B cell (primary cell): ENCODE results near the gene DIP2B. TPM values are rescaled to one million over a fixed set of nuclear protein-coding genes. Genes with fewer than 3 reads are reported as not detected.

Source experiments
- ATAC-seq: fragments of 200-7000 bp; cut with Tn5 transposase; one replicate; pipeline ENCODE4 v1.10.0; 2021; ENCODE audit warnings: low read depth, mild to moderate bottlenecking, moderate number of reproducible peaks, moderate library complexity
- CTCF ChIA-PET: fragments of 350-600 bp; sonication (Branson Sonifier 250); formaldehyde crosslinking; loops from one replicate; lab custom pipeline; 2021; ENCODE audit warnings: antibody characterized with exemption, inconsistent platforms; lab: Charles Lee
- POLR2A ChIA-PET: fragments of 350-600 bp; sonication (Branson Sonifier 250); formaldehyde crosslinking; loops from one replicate; lab custom pipeline; 2021; ENCODE audit warnings: antibody characterized with exemption; lab: Charles Lee
- DNase-seq: peaks from one replicate; pipeline ENCODE4 v3.0.0; 2013
- H2AFZ ChIP-seq: 2 replicates; pipeline ENCODE4 v1.6.1; 2012; ENCODE audit warnings: mild to moderate bottlenecking, low read depth, low read length; ENCODE audit not compliant: insufficient read depth, poor library complexity, severe bottlenecking
- H3K27ac ChIP-seq, 2 donors: 1 replicate in 1 of 2; 2 replicates in 1 of 2; pipeline ENCODE4 v1.5.1; 2012 to 2013; ENCODE audit warnings: low read length in 2 of 2, mild to moderate bottlenecking in 2 of 2, moderate library complexity in 1 of 2
- H3K27me3 ChIP-seq, 4 experiments: fragments of 200-600 bp in 1 of 4; sonication (generic) in 1 of 4; replicated peaks in 1 of 4; 1 replicate in 2 of 4; 2 replicates in 2 of 4; pipeline versions ENCODE4 v1.6.1 to v1.7.0; 2013 to 2016; ENCODE audit warnings: low read length in 3 of 4, mild to moderate bottlenecking in 2 of 4, mixed read lengths in 1 of 4, moderate library complexity in 1 of 4; ENCODE audit not compliant: insufficient read depth in 4 of 4, control insufficient read depth in 3 of 4; ENCODE audit errors: control extremely low read depth in 1 of 4
- H3K36me3 ChIP-seq, 2 experiments: replicated peaks in 1 of 2; 1 replicate in 1 of 2; 2 replicates in 1 of 2; pipeline versions ENCODE4 v1.6.1 to v1.7.1; 2013; ENCODE audit warnings: low read length in 1 of 2; ENCODE audit not compliant: insufficient read depth in 2 of 2, control insufficient read depth in 1 of 2; ENCODE audit errors: control extremely low read depth in 1 of 2, extremely low read depth in 1 of 2
- H3K4me1 ChIP-seq, 2 donors: fragments of 200-600 bp in 1 of 2; sonication (generic) in 1 of 2; 1 replicate in 1 of 2; 2 replicates in 1 of 2; pipeline versions ENCODE4 v1.5.1 to v1.6.1; 2013 to 2017; ENCODE audit warnings: low read length in 2 of 2; ENCODE audit not compliant: control insufficient read depth in 2 of 2, insufficient read depth in 2 of 2
- H3K4me2 ChIP-seq: replicated peaks from 2 replicates; pipeline ENCODE3; 2012; ENCODE audit warnings: mild to moderate bottlenecking, low read depth, low read length; ENCODE audit not compliant: poor library complexity, severe bottlenecking
- H3K4me3 ChIP-seq, 5 experiments: fragments of 200-600 bp in 1 of 5; sonication (generic) in 1 of 5; 1 replicate in 3 of 5; 2 replicates in 2 of 5; pipeline versions ENCODE4 v1.5.1 to v1.7.0; 2011 to 2016; ENCODE audit warnings: low read length in 4 of 5, mild to moderate bottlenecking in 4 of 5, low read depth in 2 of 5, control low read depth in 1 of 5, moderate library complexity in 1 of 5; ENCODE audit not compliant: insufficient read depth in 1 of 5; ENCODE audit errors: control extremely low read depth in 1 of 5, extremely low read depth in 1 of 5
- H3K79me2 ChIP-seq: fragments of 200-600 bp; sonication (generic); one replicate; pipeline ENCODE4 v1.6.0; 2016; ENCODE audit warnings: low read length; ENCODE audit not compliant: control insufficient read depth, insufficient read depth
- H3K9ac ChIP-seq: fragments of 200-600 bp; sonication (generic); 2 replicates; pipeline ENCODE4 v1.6.1; 2017; ENCODE audit warnings: mild to moderate bottlenecking, low read length, moderate library complexity
- H3K9me3 ChIP-seq, 3 donors: one replicate each; pipeline versions ENCODE4 v1.6.1 to v1.7.1; 2013; ENCODE audit warnings: low read length in 2 of 3; ENCODE audit not compliant: control insufficient read depth in 2 of 3, insufficient read depth in 1 of 3; ENCODE audit errors: control extremely low read depth in 1 of 3
- H4K20me1 ChIP-seq: 2 replicates; pipeline ENCODE4 v1.6.0; 2012; ENCODE audit warnings: mild to moderate bottlenecking, low read length; ENCODE audit not compliant: insufficient read depth, control insufficient read depth, poor library complexity, severe bottlenecking
- H3K27ac Mint-ChIP-seq: one replicate; pipeline ENCODE4 v1.8.0; 2021; ENCODE audit warnings: mixed read lengths
- H3K27me3 Mint-ChIP-seq: one replicate; pipeline ENCODE4 v1.8.0; 2021; ENCODE audit warnings: mixed read lengths
- H3K4me1 Mint-ChIP-seq: one replicate; pipeline ENCODE4 v1.8.0; 2021; ENCODE audit warnings: mixed read lengths
- H3K4me3 Mint-ChIP-seq: one replicate; pipeline ENCODE4 v1.8.0; 2021; ENCODE audit warnings: mixed read lengths
- H3K9me3 Mint-ChIP-seq: one replicate; pipeline ENCODE4 v1.8.0; 2022; ENCODE audit warnings: mixed read lengths; ENCODE audit not compliant: insufficient read depth
- CTCF ChIP-seq: fragments of 200-600 bp; IDR thresholded peaks from one replicate; pipeline ENCODE4 v1.8.0; 2022; ENCODE audit warnings: antibody characterized with exemption, mild to moderate bottlenecking
- EZH2 ChIP-seq: IDR thresholded peaks from 2 replicates; pipeline ENCODE4 v1.6.1; 2012; ENCODE audit warnings: borderline replicate concordance, low read depth, mild to moderate bottlenecking, moderate library complexity, low read length; ENCODE audit not compliant: insufficient read depth, poor library complexity, severe bottlenecking
- WGBS: methylation state at CpG from one replicate; pipeline ENCODE4 v1.1.5; 2013; ENCODE audit warnings: missing lambda C conversion rate; ENCODE audit not compliant: insufficient coverage; 5-methylcytosine and 5-hydroxymethylcytosine counted together
- intact Hi-C: fragments of 100-400 bp; cut with micrococcal nuclease; formaldehyde crosslinking; loops from one replicate; pipeline ENCODE4 v1.10.0; 2022
- polyA plus RNA-seq: library from polyadenylated mRNA; depleted of rRNA; stranded (reverse); fragments of >200 nt; gene quantifications from 2 replicates; pipeline ENCODE4 v1.2.3, GENCODE V29; 2012
- total RNA-seq, 2 donors: library from RNA; stranded (reverse); fragments of 120-200 nt in 1 of 2; gene quantifications; 1 replicate in 1 of 2; 2 replicates in 1 of 2; pipeline versions ENCODE4 v1.2.3 to v1.2.4, GENCODE V29; 2013 to 2022

Gene DIP2B
- total and polyA plus RNA-seq, 2 donors (not counting 1 experiment from before 2014, with no cell fraction given), result 16.4 to 38.8 TPM

GRCh38 chr12:50665609-50666008 lies 160.8 kb downstream of the DIP2B start:
- ChIA-PET CTCF (interaction anchor here (1.0 kb wide), 1 partner anchor 39 kb away, joined by 3 read pairs; no protein-coding TSS in a partner anchor), POLR2A (no interaction called here)
- no peaks in the 10 kb centered on the region for H3K4me1 Mint-ChIP-seq
- H3K9me3 Mint-ChIP-seq, result no peaks in the 10 kb centered on the region
- no peak overlapping the region for H2AFZ ChIP-seq
- H3K4me3 Mint-ChIP-seq, result no peak overlapping the region
- peaks cover 2 to 29% of the 10 kb centered on the region in 2 experiments for H3K36me3 ChIP-seq
- H3K4me1 ChIP-seq, result no peaks in the 10 kb centered on the region
- H3K9ac ChIP-seq, result no peak overlapping the region
- no peaks in the 10 kb centered on the region for H3K9me3 ChIP-seq
- H3K27me3 ChIP-seq, result no peaks in the 10 kb centered on the region
- intact Hi-C loops, result no loop called here
- DNase-seq (no peak), ATAC-seq (no peak)
- no peak overlapping the region for H3K27ac Mint-ChIP-seq
- no peak overlapping the region for H3K4me2 ChIP-seq
- peaks cover 40% of the 10 kb centered on the region for H3K79me2 ChIP-seq
- WGBS, result no CpG with 5 or more reads among the region's 1 CpG
- no peaks in the 10 kb centered on the region for H3K27me3 Mint-ChIP-seq
- TF ChIP-seq CTCF, result no peak
- no peak for TF ChIP-seq EZH2
- H3K27ac ChIP-seq, result no peak overlapping the region
- peaks cover 38% of the 10 kb centered on the region for H4K20me1 ChIP-seq
- H3K4me3 ChIP-seq, result no peak overlapping the region

GRCh38 chr12:50666023-50666422 lies 161.2 kb downstream of the DIP2B start:
- Histone ChIP-seq H4K20me1 (peaks cover 38% of the 10 kb centered on the region), H3K79me2 (peaks cover 40% of the 10 kb centered on the region), H3K9me3 (no peaks in the 10 kb centered on the region), H3K4me2 (no peak overlapping the region), H3K9ac (no peak overlapping the region), H3K27me3 (no peaks in the 10 kb centered on the region), H3K36me3 (peaks cover 2 to 30% of the 10 kb centered on the region in 2 experiments), H3K27ac (no peak overlapping the region), H2AFZ (no peak overlapping the region), H3K4me1 (no peaks in the 10 kb centered on the region), H3K4me3 (no peak overlapping the region)
- CTCF ChIA-PET, result no interaction called here
- intact Hi-C loops, result no loop called here
- WGBS, result no CpG with 5 or more reads among the region's 1 CpG
- POLR2A ChIA-PET, result no interaction called here
- H3K4me3 Mint-ChIP-seq, result no peak overlapping the region
- no peaks in the 10 kb centered on the region for H3K9me3 Mint-ChIP-seq
- H3K4me1 Mint-ChIP-seq, result no peaks in the 10 kb centered on the region
- no peaks in the 10 kb centered on the region for H3K27me3 Mint-ChIP-seq
- DNase-seq, result no peak
- H3K27ac Mint-ChIP-seq, result no peak overlapping the region
- TF ChIP-seq CTCF (no peak), EZH2 (no peak)
- ATAC-seq, result no peak
